Measurements from ENCODE around the gene AKR1C1. TPM values are rescaled to one million over a fixed set of nuclear protein-coding genes. Genes with fewer than 3 reads are reported as not detected.
"Not testable (repeated sequence)": the region's sequence is repeated elsewhere in the genome, so short reads cannot be mapped to it uniquely, and the experiment has no call there.

Gene AKR1C1
- total and polyA plus RNA-seq, 2 of the 13 experiments (the other 11 are each of a cell fraction or from before 2014, with no cell fraction given) = 948 to 2,238 TPM

DNA sequence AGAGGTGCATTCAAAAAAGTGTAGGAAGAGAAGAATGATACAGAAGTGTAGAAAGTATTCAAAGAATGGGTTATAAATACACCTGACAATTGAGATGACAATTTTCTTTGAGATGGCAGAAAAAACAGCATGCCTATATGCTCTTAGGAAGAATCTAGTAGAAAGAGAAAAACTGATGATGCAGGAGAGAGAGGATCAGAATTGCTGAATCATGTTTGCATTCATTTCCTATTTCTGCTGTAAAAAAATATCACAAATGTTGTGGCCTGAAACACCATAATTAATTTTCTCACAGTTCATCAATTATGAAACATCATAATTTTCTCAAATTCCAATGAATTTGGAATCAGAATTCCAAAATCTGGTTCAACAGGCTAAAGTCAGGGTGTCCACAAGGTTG lies 9.8 kb upstream of the AKR1C1 start (continued):
- no peak for TF ChIP-seq ZNF431 (CRISPR knock-in tag; IDR thresholded peaks at IDR 0.05; ENCODE audit: borderline replicate concordance, low read depth)
- TF ChIP-seq ZNF777 (CRISPR knock-in tag; IDR thresholded peaks at IDR 0.05) = no peak
- TF ChIP-seq ZNF530 (CRISPR knock-in tag; IDR thresholded peaks at IDR 0.05; ENCODE audit: low read depth) = no peak
- TF ChIP-seq, protein P1, sequence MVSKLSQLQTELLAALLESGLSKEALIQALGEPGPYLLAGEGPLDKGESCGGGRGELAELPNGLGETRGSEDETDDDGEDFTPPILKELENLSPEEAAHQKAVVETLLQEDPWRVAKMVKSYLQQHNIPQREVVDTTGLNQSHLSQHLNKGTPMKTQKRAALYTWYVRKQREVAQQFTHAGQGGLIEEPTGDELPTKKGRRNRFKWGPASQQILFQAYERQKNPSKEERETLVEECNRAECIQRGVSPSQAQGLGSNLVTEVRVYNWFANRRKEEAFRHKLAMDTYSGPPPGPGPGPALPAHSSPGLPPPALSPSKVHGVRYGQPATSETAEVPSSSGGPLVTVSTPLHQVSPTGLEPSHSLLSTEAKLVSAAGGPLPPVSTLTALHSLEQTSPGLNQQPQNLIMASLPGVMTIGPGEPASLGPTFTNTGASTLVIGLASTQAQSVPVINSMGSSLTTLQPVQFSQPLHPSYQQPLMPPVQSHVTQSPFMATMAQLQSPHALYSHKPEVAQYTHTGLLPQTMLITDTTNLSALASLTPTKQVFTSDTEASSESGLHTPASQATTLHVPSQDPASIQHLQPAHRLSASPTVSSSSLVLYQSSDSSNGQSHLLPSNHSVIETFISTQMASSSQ (IDR thresholded peaks at IDR 0.05; ENCODE audit: low read depth) = no peak
- TF ChIP-seq, protein P1 (CRISPR knock-in tag; IDR thresholded peaks at IDR 0.05; ENCODE audit: borderline replicate concordance) = no peak
- TF ChIP-seq NFE2L2 (IDR thresholded peaks at IDR 0.05; ENCODE audit: low read length) = peak; percentile 52; the same call in 1 of the 2 replicates
- peak; percentile 51 to 59 for TF ChIP-seq MAFK (conservative IDR thresholded peaks at IDR 0.05 in 1 of 2, IDR thresholded peaks at IDR 0.05 in 1 of 2; ENCODE audit: low read length in 2 of 2)
- no peak for TF ChIP-seq ZNF124 (CRISPR knock-in tag; IDR thresholded peaks at IDR 0.05)
- no peak for TF ChIP-seq ZNF382 (CRISPR knock-in tag; IDR thresholded peaks at IDR 0.05; ENCODE audit: borderline replicate concordance)
- TF ChIP-seq, protein P2, sequence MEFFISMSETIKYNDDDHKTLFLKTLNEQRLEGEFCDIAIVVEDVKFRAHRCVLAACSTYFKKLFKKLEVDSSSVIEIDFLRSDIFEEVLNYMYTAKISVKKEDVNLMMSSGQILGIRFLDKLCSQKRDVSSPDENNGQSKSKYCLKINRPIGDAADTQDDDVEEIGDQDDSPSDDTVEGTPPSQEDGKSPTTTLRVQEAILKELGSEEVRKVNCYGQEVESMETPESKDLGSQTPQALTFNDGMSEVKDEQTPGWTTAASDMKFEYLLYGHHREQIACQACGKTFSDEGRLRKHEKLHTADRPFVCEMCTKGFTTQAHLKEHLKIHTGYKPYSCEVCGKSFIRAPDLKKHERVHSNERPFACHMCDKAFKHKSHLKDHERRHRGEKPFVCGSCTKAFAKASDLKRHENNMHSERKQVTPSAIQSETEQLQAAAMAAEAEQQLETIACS (CRISPR knock-in tag; IDR thresholded peaks at IDR 0.05) = no peak

DNA sequence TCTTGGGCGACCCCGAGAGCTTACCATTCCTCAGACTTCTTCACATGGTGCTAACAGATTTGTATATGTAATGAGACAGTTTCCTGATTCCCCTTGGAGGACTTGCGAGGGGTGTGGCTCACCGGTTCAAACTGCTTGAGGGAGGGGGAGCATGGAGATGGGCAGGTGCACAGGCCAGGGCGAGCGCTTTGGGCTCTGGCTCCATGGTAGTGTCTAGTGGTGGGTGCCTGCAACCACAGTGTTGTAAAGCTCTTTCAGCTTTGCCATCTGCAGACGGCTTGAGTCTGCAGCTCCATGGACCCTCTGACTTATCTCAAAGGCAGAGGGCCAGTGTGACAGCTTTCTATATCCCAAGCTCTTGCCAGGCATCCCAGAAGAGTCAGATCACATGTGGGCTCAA lies 7.1 kb upstream of the AKR1C1 start:
- WGBS (ENCODE audit: low lambda C conversion rate) = 100% methylated on average over 4 of the region's 7 CpGs
- H3K4me2 ChIP-seq (ENCODE audit: low read depth, low read length); H4K20me1 ChIP-seq (ENCODE audit: insufficient read depth, low read length); in situ Hi-C loops (cut with HindIII; ENCODE audit: extremely low pct_ligation_motif_present, low pct_unique_long_range_greater_than_20kb); H3K79me2 ChIP-seq (ENCODE audit: insufficient read depth, low read length); CTCF ChIA-PET (ENCODE audit: low intra/inter-chr PET ratio, low total read pairs); H2AFZ ChIP-seq (ENCODE audit: low read length); BruUV-seq (replicated peaks); DNase-seq (ENCODE audit: low spot score); H3K36me3 ChIP-seq (replicated peaks in 1 of 2; ENCODE audit: control insufficient read depth in 1 of 2, insufficient read depth in 2 of 2, low read length in 2 of 2); intact Hi-C loops (cut with micrococcal nuclease; ENCODE audit: unreplicated experiment); POLR2A ChIA-PET; H3K4me3 ChIP-seq (replicated peaks in 1 of 3; ENCODE audit: insufficient read depth in 1 of 3, low read depth in 2 of 3, low read length in 3 of 3); H3K9ac ChIP-seq (ENCODE audit: insufficient read depth, low read depth, low read length); H3K9me3 ChIP-seq (ENCODE audit: low read length); H3K27me3 ChIP-seq (ENCODE audit: control insufficient read depth in 1 of 2, insufficient read depth in 2 of 2, low read length in 2 of 2): not testable (repeated sequence)
- FAIRE-seq (peak; percentile 76), ATAC-seq (peak; percentile 31; the same call in 2 of the 3 replicates)
- Histone ChIP-seq H3K4me1 (ENCODE audit: insufficient read depth, low read length) (peaks cover 65% of the 10 kb centered on the region), H3K27ac (ENCODE audit: extremely low read length, insufficient read depth, low read length) (peak overlapping the region; percentile 9)

Measured in HepG2 (cell line).